HG03354 (cell line): ENCODE measurements around the gene WFDC8.

Experiments used
- ATAC-seq: cut with Tn5 transposase; IDR thresholded peaks from one replicate; pipeline ENCODE4 v1.9.1; 2021; ENCODE audit warnings: mild to moderate bottlenecking; ENCODE audit not compliant: unreplicated experiment, poor library complexity, severe bottlenecking

WFDC8 gene

GRCh38 chr20:45552456-45552855 lies 26.6 kb downstream of the WFDC8 start:
- no peak for ATAC-seq

- ATAC-seq: no peak
These were observed 28.3 kb downstream of the WFDC8 start for GRCh38 chr20:45550765-45551164.

GRCh38 chr20:45548410-45548809 lies 30.7 kb downstream of the WFDC8 start:
- no peak for ATAC-seq

- ATAC-seq: no peak
These were observed 31.8 kb downstream of the WFDC8 start, which contains the start of gene EPPIN for GRCh38 chr20:45547206-45547770. EPPIN (minus strand) TSS chr20:45547401; CDS start chr20:45547357, 44 bp downstream.

- no peak for ATAC-seq
These were observed 33.2 kb downstream of the WFDC8 start for GRCh38 chr20:45545754-45546453.

GRCh38 chr20:45545351-45545750 lies 33.7 kb downstream of the WFDC8 start:
- no peak for ATAC-seq

- no peak for ATAC-seq
These were observed 39.7 kb downstream of the WFDC8 start, which contains the start of gene WFDC6 for GRCh38 chr20:45539382-45539781. WFDC6 (minus strand) TSS chr20:45539482; CDS start chr20:45539407, 75 bp downstream.

- no peak for ATAC-seq
These were observed 40.8 kb downstream of the WFDC8 start for GRCh38 chr20:45538209-45538799.

GRCh38 chr20:45527294-45527693 lies 51.8 kb downstream of the WFDC8 start:
- no peak for ATAC-seq

GRCh38 chr20:45523821-45524220 lies 55.3 kb downstream of the WFDC8 start:
- ATAC-seq: no peak

- no peak for ATAC-seq
These were observed 60.8 kb downstream of the WFDC8 start for GRCh38 chr20:45518282-45518681.

GRCh38 chr20:45515147-45515913 lies 63.8 kb downstream of the WFDC8 start, which contains the start of gene SPINT3:
SPINT3 (minus strand) TSS chr20:45515622; CDS start chr20:45515608, 14 bp downstream.
- no peak for ATAC-seq

GRCh38 chr20:45510242-45510862 lies 68.7 kb downstream of the WFDC8 start:
- no peak for ATAC-seq

GRCh38 chr20:45509091-45509490 lies 70.0 kb downstream of the WFDC8 start:
- no peak for ATAC-seq

GRCh38 chr20:45508068-45508886 lies 70.8 kb downstream of the WFDC8 start:
- no peak for ATAC-seq

- ATAC-seq: no peak
These were observed 71.9 kb downstream of the WFDC8 start for GRCh38 chr20:45507011-45507820.

GRCh38 chr20:45506398-45506797 lies 72.7 kb downstream of the WFDC8 start:
- ATAC-seq: no peak

GRCh38 chr20:45503403-45503802 lies 75.7 kb downstream of the WFDC8 start:
- ATAC-seq: no peak
